ENCODE data around the gene RNF5. TPM values are rescaled to one million over a fixed set of nuclear protein-coding genes. Genes with fewer than 3 reads are reported as not detected.

RNF5 gene
- polyA plus RNA-seq, 1 experiment = 40.2 TPM

DNA sequence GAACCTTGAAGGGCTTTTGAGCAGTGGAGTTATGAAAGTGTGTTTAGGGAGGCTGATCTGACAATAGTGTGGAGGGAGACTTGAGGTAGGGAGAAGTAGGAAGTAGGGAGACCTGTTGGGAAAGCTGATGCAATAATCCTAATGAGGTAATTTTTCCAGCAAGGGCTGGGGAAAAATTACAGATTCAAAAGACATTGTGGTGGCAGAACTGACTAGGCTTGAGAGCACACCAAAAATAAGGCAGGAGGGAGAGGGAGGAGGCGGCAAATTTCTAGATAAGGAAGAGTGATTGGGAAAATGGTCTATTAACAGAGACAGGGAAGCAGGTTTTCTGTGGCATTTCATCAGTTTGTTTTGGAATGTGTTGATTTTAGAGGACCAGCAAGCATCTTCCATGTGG is 31.9 kb upstream of the RNF5 start:
- POLR2A ChIA-PET = interaction anchor here (0.6 kb wide), 1 partner anchor 709 kb away, joined by 4 read pairs; no protein-coding TSS in a partner anchor
- peaks cover 6% of the 10 kb centered on the region for H3K36me3 ChIP-seq (ENCODE audit: control insufficient read depth, insufficient read depth, low read length)
- no peak overlapping the region for H3K4me3 ChIP-seq (ENCODE audit: low read depth, low read length)
- H3K27me3 ChIP-seq (ENCODE audit: control insufficient read depth, insufficient read depth, low read length) = no peaks in the 10 kb centered on the region
- CTCF ChIA-PET = interaction anchor here (0.8 to 1.5 kb wide), 3 partner anchors 18 to 32 kb away, joined by 3 to 5 read pairs (median 3); partner anchors contain the start of gene ATF6B
- no peak for DNase-seq (ENCODE audit: low read depth)
- TF ChIP-seq, protein P1, sequence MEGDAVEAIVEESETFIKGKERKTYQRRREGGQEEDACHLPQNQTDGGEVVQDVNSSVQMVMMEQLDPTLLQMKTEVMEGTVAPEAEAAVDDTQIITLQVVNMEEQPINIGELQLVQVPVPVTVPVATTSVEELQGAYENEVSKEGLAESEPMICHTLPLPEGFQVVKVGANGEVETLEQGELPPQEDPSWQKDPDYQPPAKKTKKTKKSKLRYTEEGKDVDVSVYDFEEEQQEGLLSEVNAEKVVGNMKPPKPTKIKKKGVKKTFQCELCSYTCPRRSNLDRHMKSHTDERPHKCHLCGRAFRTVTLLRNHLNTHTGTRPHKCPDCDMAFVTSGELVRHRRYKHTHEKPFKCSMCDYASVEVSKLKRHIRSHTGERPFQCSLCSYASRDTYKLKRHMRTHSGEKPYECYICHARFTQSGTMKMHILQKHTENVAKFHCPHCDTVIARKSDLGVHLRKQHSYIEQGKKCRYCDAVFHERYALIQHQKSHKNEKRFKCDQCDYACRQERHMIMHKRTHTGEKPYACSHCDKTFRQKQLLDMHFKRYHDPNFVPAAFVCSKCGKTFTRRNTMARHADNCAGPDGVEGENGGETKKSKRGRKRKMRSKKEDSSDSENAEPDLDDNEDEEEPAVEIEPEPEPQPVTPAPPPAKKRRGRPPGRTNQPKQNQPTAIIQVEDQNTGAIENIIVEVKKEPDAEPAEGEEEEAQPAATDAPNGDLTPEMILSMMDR (IDR thresholded peaks at IDR 0.05; ENCODE audit: insufficient read depth, low read depth, low read length) = no peak

DNA sequence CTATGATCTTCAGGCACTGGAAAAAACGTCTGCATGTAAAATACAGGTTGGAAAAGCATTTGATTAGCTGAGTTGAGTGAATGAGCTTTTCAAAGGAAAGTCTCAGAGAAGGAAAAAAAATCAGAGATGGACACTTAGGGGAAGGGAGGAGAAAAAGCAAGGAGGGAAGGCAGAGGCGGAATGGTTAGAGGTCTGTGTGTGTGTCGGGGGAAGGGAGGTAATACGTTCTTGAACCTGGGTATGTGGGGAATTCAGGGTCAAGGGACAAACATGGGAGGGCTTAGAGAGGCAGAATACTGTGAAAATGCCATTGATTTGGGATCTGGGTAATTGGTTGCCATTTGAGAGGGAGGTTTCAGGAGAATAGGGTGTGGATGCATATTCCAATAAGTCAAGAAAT is 31.5 kb upstream of the RNF5 start:
- TF ChIP-seq, protein P1 (IDR thresholded peaks at IDR 0.05; ENCODE audit: insufficient read depth, low read depth, low read length) = no peak
- ChIA-PET CTCF (interaction anchor here (1.5 kb wide), 1 partner anchor 28 kb away, joined by 5 read pairs; no protein-coding TSS in a partner anchor), POLR2A (no interaction called here)
- H3K27me3 ChIP-seq (ENCODE audit: control insufficient read depth, insufficient read depth, low read length) = no peaks in the 10 kb centered on the region
- H3K36me3 ChIP-seq (ENCODE audit: control insufficient read depth, insufficient read depth, low read length) = peaks cover 6% of the 10 kb centered on the region
- DNase-seq (ENCODE audit: low read depth) = no peak
- no peak overlapping the region for H3K4me3 ChIP-seq (ENCODE audit: low read depth, low read length)

DNA sequence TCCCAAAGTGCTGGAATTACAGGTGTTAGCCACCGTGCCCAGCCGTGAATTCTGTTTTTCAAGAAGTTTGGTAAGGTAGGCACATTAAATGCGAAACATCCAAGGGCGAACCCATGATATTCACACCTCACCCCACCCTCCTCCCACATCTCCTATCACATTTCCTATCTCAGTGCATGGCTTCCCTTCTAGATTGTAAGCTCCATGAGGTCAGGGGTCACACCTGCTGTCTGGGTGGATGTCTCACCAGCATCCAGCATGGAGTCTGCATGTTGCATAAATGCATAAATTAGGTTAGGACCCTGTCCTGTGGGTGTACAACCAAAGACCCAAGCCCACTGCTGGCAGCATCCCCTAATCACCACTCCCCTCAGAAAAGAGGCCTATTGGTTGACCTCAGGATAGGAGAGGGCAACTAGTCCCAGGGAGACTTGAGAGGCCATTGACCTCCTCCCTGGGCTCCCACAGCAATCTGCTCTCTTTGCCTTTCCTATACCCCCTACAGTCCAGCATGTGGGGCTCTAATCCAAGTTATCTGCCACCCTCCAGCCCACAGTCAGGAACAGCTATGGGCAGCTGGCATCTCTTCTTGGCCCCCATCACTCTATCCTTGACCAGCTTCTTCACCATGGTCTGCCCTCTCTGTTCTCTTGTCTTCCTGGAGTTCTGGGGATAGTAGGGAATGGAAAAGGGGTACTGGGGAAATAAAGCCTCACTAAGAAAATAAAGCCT is 30.6 kb upstream of the RNF5 start:
- DNase-seq (ENCODE audit: low read depth) = no peak
- no peaks in the 10 kb centered on the region for H3K27me3 ChIP-seq (ENCODE audit: control insufficient read depth, insufficient read depth, low read length)
- ChIA-PET POLR2A (no interaction called here), CTCF (interaction anchor here (0.6 to 1.5 kb wide), 3 partner anchors 29 to 1563 kb away, joined by 3 to 5 read pairs (median 4); no protein-coding TSS in a partner anchor)
- TF ChIP-seq, protein P1 (IDR thresholded peaks at IDR 0.05; ENCODE audit: insufficient read depth, low read depth, low read length) = no peak
- peaks cover 6% of the 10 kb centered on the region for H3K36me3 ChIP-seq (ENCODE audit: control insufficient read depth, insufficient read depth, low read length)
- H3K4me3 ChIP-seq (ENCODE audit: low read depth, low read length) = no peak overlapping the region

DNA sequence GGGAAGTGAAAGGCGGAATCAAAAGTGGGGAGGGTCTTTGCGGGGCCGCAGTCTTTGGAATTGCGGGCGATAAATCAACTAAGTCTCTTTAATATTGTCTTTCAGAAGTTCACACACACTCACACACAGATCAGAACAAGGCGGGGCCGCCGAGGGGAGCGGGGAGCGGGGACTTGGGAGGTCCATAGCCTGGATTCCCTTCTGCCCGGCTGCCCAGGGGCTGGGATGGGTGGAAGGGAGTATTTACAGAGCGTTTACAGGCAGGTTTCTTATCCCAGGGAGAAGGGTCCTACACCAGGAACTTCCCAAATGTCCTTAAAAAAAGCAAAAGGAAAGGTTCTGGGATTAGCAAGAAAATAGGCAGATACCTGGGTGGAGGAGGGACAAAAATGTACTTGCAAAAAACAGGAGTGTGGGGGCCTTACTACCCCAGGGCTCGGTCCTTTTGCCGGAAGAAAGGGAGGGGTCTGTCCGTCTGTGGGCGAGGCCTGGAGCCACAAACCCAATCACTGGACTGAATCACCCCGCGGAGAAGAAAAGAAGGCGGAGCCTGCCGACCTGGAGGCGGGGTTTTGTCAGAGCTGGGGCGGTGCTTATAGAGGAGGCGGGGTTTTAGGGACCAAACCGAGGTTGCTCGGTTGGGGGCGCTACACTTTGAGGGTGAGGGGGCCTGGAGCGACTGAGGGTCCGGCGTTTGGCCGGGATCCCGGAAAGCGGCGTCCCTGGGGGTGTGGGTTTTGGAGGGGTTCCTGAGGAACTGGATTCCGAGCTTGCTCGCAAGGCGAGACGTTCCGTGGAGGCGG is 29.7 kb upstream of the RNF5 start:
- TF ChIP-seq, protein P1 (IDR thresholded peaks at IDR 0.05; ENCODE audit: insufficient read depth, low read depth, low read length) = no peak
- POLR2A ChIA-PET = no interaction called here
- CTCF ChIA-PET = interaction anchor here (0.6 kb wide), 2 partner anchors 40 to 1564 kb away, joined by 3 to 4 read pairs; no protein-coding TSS in a partner anchor
- DNase-seq (ENCODE audit: low read depth) = no peak
- H3K4me3 ChIP-seq (ENCODE audit: low read depth, low read length) = no peak overlapping the region
- no peaks in the 10 kb centered on the region for H3K27me3 ChIP-seq (ENCODE audit: control insufficient read depth, insufficient read depth, low read length)
- H3K36me3 ChIP-seq (ENCODE audit: control insufficient read depth, insufficient read depth, low read length) = peaks cover 6% of the 10 kb centered on the region
